ENCODE data around the gene SH3BP1.

Gene SH3BP1

GRCh38 chr22:37639070-37639760 lies at the start of gene SH3BP1:
Gene SH3BP1 (plus strand): TSS chr22:37639669. CDS start chr22:37639788, 119 bp downstream.
- TF ChIP-seq CTCF (IDR thresholded peaks at IDR 0.05) = no peak

GRCh38 chr22:37591823-37592404 lies 47.6 kb upstream of the SH3BP1 start:
- TF ChIP-seq CTCF (IDR thresholded peaks at IDR 0.05) = no peak

- no peak for TF ChIP-seq CTCF (IDR thresholded peaks at IDR 0.05)
These were observed 45.2 kb upstream of the SH3BP1 start for GRCh38 chr22:37594237-37594636.

GRCh38 chr22:37599153-37599552 lies 40.3 kb upstream of the SH3BP1 start:
- no peak for TF ChIP-seq CTCF (IDR thresholded peaks at IDR 0.05)

GRCh38 chr22:37601203-37601539 lies 38.3 kb upstream of the SH3BP1 start:
- TF ChIP-seq CTCF (IDR thresholded peaks at IDR 0.05) = no peak

GRCh38 chr22:37601540-37602442 lies 37.7 kb upstream of the SH3BP1 start:
- TF ChIP-seq CTCF (IDR thresholded peaks at IDR 0.05) = no peak

- no peak for TF ChIP-seq CTCF (IDR thresholded peaks at IDR 0.05)
These were observed 35.4 kb upstream of the SH3BP1 start for GRCh38 chr22:37604074-37604473.
